SU-DHL-6 (cell line): ENCODE measurements around the gene ECHDC1.

Experiments
- H2AFZ ChIP-seq: fragments of 200-600 bp; sonication (generic); 2 replicates; pipeline ENCODE4 v1.6.1; 2014; ENCODE audit warnings: low read depth, mild to moderate bottlenecking, moderate library complexity, mixed read lengths, antibody characterized with exemption, low read length; ENCODE audit not compliant: severe bottlenecking
- H3F3A ChIP-seq: fragments of 200-600 bp; shearing (Covaris generic); 2 replicates; pipeline ENCODE4 v1.6.0; 2016; ENCODE audit warnings: antibody characterized with exemption, mild to moderate bottlenecking; ENCODE audit not compliant: insufficient read depth
- H3K27ac ChIP-seq: fragments of 200-600 bp; sonication (generic); 2 replicates; pipeline ENCODE4 v1.5.1; 2016; ENCODE audit warnings: low read depth, mild to moderate bottlenecking, low read length, moderate library complexity, mixed read lengths
- H3K27me3 ChIP-seq: fragments of 200-600 bp; sonication (generic), shearing (Covaris generic); 2 replicates; pipeline ENCODE4 v1.6.0; 2014; ENCODE audit warnings: mild to moderate bottlenecking, low read length
- H3K36me3 ChIP-seq: fragments of 200-600 bp; sonication (generic); 2 replicates; pipeline ENCODE4 v1.6.1; 2014; ENCODE audit warnings: mild to moderate bottlenecking, low read length, mixed read lengths
- H3K4me2 ChIP-seq: fragments of 300-600, 200-600 bp; shearing (Covaris generic), sonication (generic); 2 replicates; pipeline ENCODE4 v1.6.0; 2014; ENCODE audit warnings: low read length, low read depth, mild to moderate bottlenecking; ENCODE audit not compliant: poor library complexity, severe bottlenecking
- H3K4me3 ChIP-seq: fragments of 200-600 bp; sonication (generic); 2 replicates; pipeline ENCODE4 v1.5.1; 2014; ENCODE audit warnings: antibody characterized with exemption, low read length, mild to moderate bottlenecking, mixed read lengths; ENCODE audit not compliant: insufficient read depth, poor library complexity, severe bottlenecking
- H3K79me2 ChIP-seq: fragments of 200-600 bp; sonication (generic); 2 replicates; pipeline ENCODE4 v1.6.1; 2014; ENCODE audit warnings: mild to moderate bottlenecking, low read length, moderate library complexity; ENCODE audit not compliant: insufficient read depth
- H3K9ac ChIP-seq: fragments of 200-600 bp; sonication (generic); 2 replicates; pipeline ENCODE4 v1.7.0; 2014; ENCODE audit warnings: mild to moderate bottlenecking, low read length
- H3K9me2 ChIP-seq: fragments of 200-600 bp; sonication (generic); replicated peaks from 2 replicates; pipeline ENCODE4 v1.6.1; 2014; ENCODE audit warnings: low read length; ENCODE audit not compliant: insufficient read depth
- H3K9me3 ChIP-seq: fragments of 200-600 bp; sonication (generic); 2 replicates; pipeline ENCODE4 v1.6.1; 2014; ENCODE audit warnings: low read length, mixed read lengths; ENCODE audit not compliant: insufficient read depth
- H4K20me1 ChIP-seq: fragments of 200-600 bp; sonication (generic); 2 replicates; pipeline ENCODE4 v1.6.1; 2014; ENCODE audit warnings: low read depth, mild to moderate bottlenecking, antibody characterized with exemption, low read length, moderate library complexity, mixed read lengths
- EZH2phosphoT487 ChIP-seq: fragments of 200-600 bp; sonication (generic), shearing (Covaris generic); conservative IDR thresholded peaks from 2 replicates; pipeline ENCODE4 v1.6.1; 2018; ENCODE audit warnings: mild to moderate bottlenecking, antibody characterized with exemption, low read length, moderate library complexity, mixed read lengths
- TF ChIP-seq, protein P1 (sequence below): fragments of 200-600 bp; sonication (generic); IDR thresholded peaks from one replicate; pipeline ENCODE4 v1.5.1; 2017; ENCODE audit warnings: antibody characterized with exemption, mild to moderate bottlenecking, low read length, moderate library complexity; ENCODE audit not compliant: insufficient read depth, poor library complexity, severe bottlenecking

The ECHDC1 gene

DNA sequence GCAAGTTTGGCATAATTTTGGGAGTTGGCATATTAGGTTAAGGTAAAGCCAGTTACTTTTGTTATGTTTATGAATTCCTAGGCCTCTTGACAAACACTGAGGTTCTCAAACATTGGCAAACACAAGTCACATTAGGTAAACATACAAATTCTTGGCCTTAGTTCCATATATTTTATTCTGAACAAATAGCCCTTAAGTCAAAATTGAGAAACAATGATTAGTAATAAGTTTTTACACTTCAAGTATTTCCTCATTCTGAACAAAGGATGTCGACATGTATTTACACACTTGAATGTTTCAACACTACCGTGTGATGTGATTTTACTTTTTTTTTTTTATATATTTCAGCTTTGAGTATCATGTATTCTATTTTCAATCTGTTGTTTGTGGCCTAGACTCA, 3.8 kb upstream of the ECHDC1 start:
- H3K4me2 ChIP-seq = no peak overlapping the region
- H3K9me3 ChIP-seq = no peaks in the 10 kb centered on the region
- TF ChIP-seq EZH2phosphoT487 = no peak
- TF ChIP-seq, protein P1, sequence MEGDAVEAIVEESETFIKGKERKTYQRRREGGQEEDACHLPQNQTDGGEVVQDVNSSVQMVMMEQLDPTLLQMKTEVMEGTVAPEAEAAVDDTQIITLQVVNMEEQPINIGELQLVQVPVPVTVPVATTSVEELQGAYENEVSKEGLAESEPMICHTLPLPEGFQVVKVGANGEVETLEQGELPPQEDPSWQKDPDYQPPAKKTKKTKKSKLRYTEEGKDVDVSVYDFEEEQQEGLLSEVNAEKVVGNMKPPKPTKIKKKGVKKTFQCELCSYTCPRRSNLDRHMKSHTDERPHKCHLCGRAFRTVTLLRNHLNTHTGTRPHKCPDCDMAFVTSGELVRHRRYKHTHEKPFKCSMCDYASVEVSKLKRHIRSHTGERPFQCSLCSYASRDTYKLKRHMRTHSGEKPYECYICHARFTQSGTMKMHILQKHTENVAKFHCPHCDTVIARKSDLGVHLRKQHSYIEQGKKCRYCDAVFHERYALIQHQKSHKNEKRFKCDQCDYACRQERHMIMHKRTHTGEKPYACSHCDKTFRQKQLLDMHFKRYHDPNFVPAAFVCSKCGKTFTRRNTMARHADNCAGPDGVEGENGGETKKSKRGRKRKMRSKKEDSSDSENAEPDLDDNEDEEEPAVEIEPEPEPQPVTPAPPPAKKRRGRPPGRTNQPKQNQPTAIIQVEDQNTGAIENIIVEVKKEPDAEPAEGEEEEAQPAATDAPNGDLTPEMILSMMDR = no peak
- H3K9me2 ChIP-seq = no peaks in the 10 kb centered on the region
- H3F3A ChIP-seq = peaks cover 7% of the 10 kb centered on the region; the same call in 1 of the 2 replicates
- H3K36me3 ChIP-seq = no peaks in the 10 kb centered on the region
- H4K20me1 ChIP-seq = no peaks in the 10 kb centered on the region
- no peaks in the 10 kb centered on the region for H3K27me3 ChIP-seq
- H2AFZ ChIP-seq = no peak overlapping the region
- H3K4me3 ChIP-seq = no peak overlapping the region
- H3K9ac ChIP-seq = no peak overlapping the region
- no peak overlapping the region for H3K27ac ChIP-seq
- peaks cover 32% of the 10 kb centered on the region for H3K79me2 ChIP-seq

DNA sequence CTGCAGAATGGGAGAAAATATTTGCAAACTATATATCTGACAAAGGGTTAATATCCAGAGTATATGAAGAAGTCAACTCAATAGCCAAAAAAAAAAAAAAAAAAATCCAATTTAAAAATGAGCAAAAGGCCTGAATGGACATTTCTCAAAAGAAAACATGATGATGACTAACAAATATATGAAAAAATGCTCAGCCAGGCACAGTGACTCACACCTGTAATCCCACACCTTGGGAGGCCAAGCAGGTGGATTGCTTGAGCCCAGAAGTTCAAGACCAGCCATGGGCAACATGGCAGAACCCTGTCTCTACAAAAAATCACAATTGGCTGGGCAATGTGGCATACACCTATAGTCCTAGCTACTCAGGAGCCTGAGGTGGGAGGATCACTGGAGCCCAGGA, 2.1 kb upstream of the ECHDC1 start:
- H3K4me3 ChIP-seq = no peak overlapping the region
- no peaks in the 10 kb centered on the region; the same call in 1 of the 2 replicates for H3K36me3 ChIP-seq
- peaks cover 18% of the 10 kb centered on the region; the same call in 1 of the 2 replicates for H3F3A ChIP-seq
- no peaks in the 10 kb centered on the region for H3K27me3 ChIP-seq
- H3K79me2 ChIP-seq = peaks cover 48% of the 10 kb centered on the region
- no peak overlapping the region for H2AFZ ChIP-seq
- H3K9me2 ChIP-seq = no peaks in the 10 kb centered on the region
- H4K20me1 ChIP-seq = peaks cover 9% of the 10 kb centered on the region
- TF ChIP-seq, protein P1 = no peak
- no peak for TF ChIP-seq EZH2phosphoT487
- H3K4me2 ChIP-seq = no peak overlapping the region
- H3K27ac ChIP-seq = no peak overlapping the region
- H3K9ac ChIP-seq = no peak overlapping the region
- H3K9me3 ChIP-seq = no peaks in the 10 kb centered on the region

DNA sequence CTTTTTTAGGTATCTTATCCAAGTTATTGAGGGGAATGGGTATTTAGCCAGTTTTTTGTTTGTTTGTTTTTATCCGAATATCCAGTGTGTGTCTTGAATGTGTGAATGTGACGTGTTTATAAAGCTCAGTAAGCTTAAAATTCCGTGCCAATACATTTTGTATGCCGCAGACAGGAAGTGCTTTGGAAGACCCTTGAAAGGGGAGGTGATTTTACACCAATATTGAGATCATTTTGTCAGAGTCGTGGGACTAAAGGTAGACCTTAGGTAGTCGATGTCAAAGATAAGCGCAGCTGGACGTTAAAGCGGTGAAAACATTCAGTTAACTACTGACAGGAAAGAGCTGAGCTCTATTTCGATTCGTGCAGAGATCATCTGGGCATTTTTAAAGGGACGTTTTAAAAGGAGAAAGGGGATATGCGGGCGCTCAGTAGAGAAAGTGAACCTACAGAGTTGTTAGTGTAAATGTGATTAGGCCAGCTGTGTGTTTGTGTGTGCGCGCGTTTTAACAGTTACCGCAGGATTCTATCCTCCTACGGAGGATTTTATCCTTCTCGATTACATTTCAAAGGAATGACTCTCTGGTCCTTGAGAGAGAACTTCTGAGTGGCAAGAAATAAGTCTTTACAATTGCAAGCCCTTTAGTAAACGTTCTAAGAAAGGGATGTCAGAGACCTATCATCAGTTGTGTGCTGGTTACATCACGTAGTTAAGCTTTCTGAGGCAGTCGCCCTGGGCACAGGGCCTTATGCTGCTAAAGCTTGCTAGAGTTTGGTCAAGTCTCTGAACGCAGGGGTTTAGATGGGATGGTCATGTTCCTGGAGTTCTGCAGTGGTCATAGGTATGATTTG, 625 bp upstream of the ECHDC1 start:
- TF ChIP-seq EZH2phosphoT487 = no peak
- TF ChIP-seq, protein P1 = no peak
- Histone ChIP-seq H2AFZ (peak overlapping the region; percentile 87), H3K27ac (peak overlapping the region; percentile 73), H4K20me1 (peaks cover 11% of the 10 kb centered on the region), H3K4me3 (peak overlapping the region; percentile 89), H3K9me2 (no peaks in the 10 kb centered on the region), H3K36me3 (no peaks in the 10 kb centered on the region; the same call in 1 of the 2 replicates), H3K9ac (peak overlapping the region; percentile 92), H3F3A (peaks cover 18% of the 10 kb centered on the region; the same call in 1 of the 2 replicates), H3K79me2 (peaks cover 63% of the 10 kb centered on the region), H3K9me3 (no peaks in the 10 kb centered on the region), H3K4me2 (peak overlapping the region; percentile 98), H3K27me3 (no peaks in the 10 kb centered on the region)
